K562 (cell line): Measurements from ENCODE around the gene IGFBPL1. TPM values are rescaled to one million over a fixed set of nuclear protein-coding genes. Genes with fewer than 3 reads are reported as not detected.

Experiments used
- ATAC-seq: fragments of 200-7000 bp; cut with Tn5 transposase; 3 replicates; pipeline ENCODE4 v1.9.1; 2020; ENCODE audit warnings: moderate library complexity
- BruUV-seq: library from RNA; stranded (reverse); fragments of 400-500 nt; replicated peaks from 2 replicates; lab custom pipeline; 2021; lab: Mats Ljungman, UMichigan
- CTCF ChIA-PET: fragments of 300-600 bp; formaldehyde crosslinking; extraction: SDS; loops from one replicate; lab custom pipeline; 2021; ENCODE audit warnings: low intra/inter-chr PET ratio; lab: Yijun Ruan, JAX
- POLR2A ChIA-PET: fragments of 300-600, 350-650 bp; sonication (Branson Sonifier 250); formaldehyde crosslinking; extraction: SDS; loops from one replicate; lab custom pipeline; 2021; ENCODE audit warnings: antibody characterized with exemption, inconsistent platforms; lab: Yijun Ruan, JAX
- DNase-seq, 4 experiments: peaks; one replicate each; pipeline versions ENCODE4 v3.0.0 to v3.0.0-alpha.2; 2011 to 2018; ENCODE audit warnings: low spot score in 3 of 4, mixed read lengths in 3 of 4; ENCODE audit errors: extremely low read depth in 1 of 4
- FAIRE-seq: peaks from 2 replicates; lab custom pipeline; 2011; peaks lifted over from hg19 to GRCh38; lab: Jason Lieb, UNC
- H2AFZ ChIP-seq: 2 replicates; pipeline ENCODE4 v1.6.0; 2011; ENCODE audit warnings: low read depth, low read length, control low read depth, inconsistent platforms
- H3K27ac ChIP-seq: fragments of 200-600 bp; 3 replicates; pipeline ENCODE4 v1.8.0; 2011; ENCODE audit warnings: low read depth, mild to moderate bottlenecking, control low read depth, inconsistent platforms, low read length, moderate library complexity, mixed read lengths; ENCODE audit errors: extremely low read depth
- H3K27me3 ChIP-seq, 2 experiments: fragments of 300-600 bp in 1 of 2; 2 replicates in 1 of 2; 3 replicates in 1 of 2; pipeline versions ENCODE4 v1.6.0 to v1.8.0; 2011; ENCODE audit warnings: inconsistent platforms in 2 of 2, low read length in 2 of 2, mild to moderate bottlenecking in 1 of 2, mixed read lengths in 1 of 2, moderate library complexity in 1 of 2; ENCODE audit not compliant: control insufficient read depth in 2 of 2, insufficient read depth in 2 of 2
- H3K36me3 ChIP-seq: fragments of 300-600 bp; 3 replicates; pipeline ENCODE4 v1.8.0; 2011; ENCODE audit warnings: mild to moderate bottlenecking, low read length, inconsistent platforms; ENCODE audit not compliant: control insufficient read depth, insufficient read depth
- H3K4me1 ChIP-seq, 2 experiments: fragments of 200-600 bp in 1 of 2; replicated peaks in 1 of 2; 2 replicates in 1 of 2; 3 replicates in 1 of 2; pipeline versions ENCODE4 v1.5.1 to v1.8.0; 2011; ENCODE audit warnings: inconsistent platforms in 2 of 2, low read length in 2 of 2, mild to moderate bottlenecking in 1 of 2, mixed read lengths in 1 of 2, moderate library complexity in 1 of 2; ENCODE audit not compliant: control insufficient read depth in 2 of 2, insufficient read depth in 2 of 2
- H3K4me2 ChIP-seq: 2 replicates; pipeline ENCODE4 v1.6.1; 2011; ENCODE audit warnings: low read length, control low read depth, inconsistent platforms, mixed read lengths; ENCODE audit not compliant: insufficient read depth
- H3K4me3 ChIP-seq: fragments of 200-600 bp; sonication (generic), shearing (Covaris generic); 2 replicates; pipeline ENCODE4 v1.5.1; 2016; ENCODE audit warnings: control low read depth, inconsistent platforms
- H3K79me2 ChIP-seq: fragments of 200-600 bp; 3 replicates; pipeline ENCODE4 v1.8.0; 2011; ENCODE audit warnings: low read length, inconsistent platforms; ENCODE audit not compliant: control insufficient read depth, insufficient read depth
- H3K9ac ChIP-seq, 2 experiments: 2 replicates each; pipeline versions ENCODE4 v1.6.0 to v1.6.1; 2011; ENCODE audit warnings: low read depth in 2 of 2, low read length in 2 of 2, control low read depth in 1 of 2, inconsistent platforms in 1 of 2, mild to moderate bottlenecking in 1 of 2, mixed read lengths in 1 of 2; ENCODE audit not compliant: insufficient read depth in 1 of 2
- H3K9me1 ChIP-seq: one replicate; pipeline ENCODE4 v1.6.0; 2011; ENCODE audit warnings: inconsistent platforms, mild to moderate bottlenecking, low read length, moderate library complexity; ENCODE audit not compliant: control insufficient read depth, insufficient read depth
- H3K9me3 ChIP-seq: replicated peaks from 2 replicates; pipeline ENCODE4 v1.5.1; 2011; ENCODE audit warnings: low read depth, low read length, inconsistent platforms; ENCODE audit not compliant: control insufficient read depth, insufficient read depth
- H4K20me1 ChIP-seq: replicated peaks from 2 replicates; pipeline ENCODE4 v1.6.1; 2011; ENCODE audit warnings: low read length, inconsistent platforms, mixed read lengths; ENCODE audit not compliant: control insufficient read depth, insufficient read depth
- ARHGAP35 ChIP-seq: fragments of 450-650 bp; IDR thresholded peaks from 2 replicates; pipeline ENCODE4 v1.6.1; 2018; ENCODE audit not compliant: partially characterized antibody
- ELF4 ChIP-seq: fragments of 450-650 bp; formaldehyde crosslinking; IDR thresholded peaks from 2 replicates; pipeline ENCODE4 v1.4.0; 2022; ENCODE audit warnings: missing genetic modification characterization
- GATA2 ChIP-seq: sonication (generic); formaldehyde crosslinking; IDR thresholded peaks from 2 replicates; pipeline ENCODE4 v1.4.0; 2020; ENCODE audit warnings: mild to moderate bottlenecking, missing genetic modification reagents
- KLF13 ChIP-seq: fragments of 450-650 bp; IDR thresholded peaks from 2 replicates; pipeline ENCODE4 v1.6.1; 2016; ENCODE audit warnings: missing genetic modification characterization, low read depth, mild to moderate bottlenecking, missing compliant biosample characterization, moderate library complexity, borderline replicate concordance
- MCM2 ChIP-seq: fragments of 450-650 bp; IDR thresholded peaks from 2 replicates; pipeline ENCODE4 v1.6.1; 2017; ENCODE audit warnings: low read depth, mild to moderate bottlenecking
- MCM5 ChIP-seq: fragments of 450-650 bp; IDR thresholded peaks from 2 replicates; pipeline ENCODE4 v1.6.1; 2016; ENCODE audit warnings: low read depth
- NCOA1 ChIP-seq: fragments of 450-650 bp; IDR thresholded peaks from 2 replicates; pipeline ENCODE4 v1.6.1; 2016; ENCODE audit warnings: low read depth
- PCBP1 ChIP-seq: fragments of 200-400 bp; formaldehyde crosslinking; IDR thresholded peaks from 2 replicates; pipeline ENCODE4 v1.6.1; 2018; ENCODE audit warnings: mild to moderate bottlenecking, low read depth, low read length; ENCODE audit not compliant: poor library complexity, severe bottlenecking
- PCBP2 ChIP-seq: fragments of 200-400 bp; formaldehyde crosslinking; IDR thresholded peaks from 2 replicates; pipeline ENCODE4 v1.6.1; 2018; ENCODE audit warnings: low read length, low read depth, mild to moderate bottlenecking, moderate library complexity; ENCODE audit not compliant: poor library complexity, severe bottlenecking
- PYGO2 ChIP-seq: fragments of 450-650 bp; IDR thresholded peaks from 2 replicates; pipeline ENCODE4 v1.6.1; 2016; ENCODE audit warnings: mild to moderate bottlenecking, missing genetic modification characterization, moderate library complexity, missing compliant biosample characterization
- RUNX1 ChIP-seq: sonication (generic); IDR thresholded peaks from 2 replicates; pipeline ENCODE4 v1.6.1; 2016; ENCODE audit warnings: antibody characterized with exemption, low read depth
- SRF ChIP-seq, 2 experiments: fragments of 250-450, 450-650 bp in 1 of 2; sonication (Bioruptor Pico) in 1 of 2; sonication (generic) in 1 of 2; formaldehyde crosslinking; IDR thresholded peaks; 2 replicates each; pipeline versions ENCODE4 v1.5.0 to v1.5.1; 2020 to 2022; ENCODE audit warnings: mild to moderate bottlenecking in 1 of 2, missing genetic modification reagents in 1 of 2
- ZNF140 ChIP-seq: fragments of 250-450 bp; sonication (Bioruptor Pico); IDR thresholded peaks from 2 replicates; pipeline ENCODE4 v1.8.0; 2021; ENCODE audit warnings: moderate library complexity, mild to moderate bottlenecking, inconsistent platforms
- ZNF408 ChIP-seq: fragments of 250-450 bp; sonication (Bioruptor Pico); IDR thresholded peaks from 2 replicates; pipeline ENCODE4 v1.4.0; 2020; ENCODE audit warnings: low read depth, mild to moderate bottlenecking, moderate library complexity
- ZNF431 ChIP-seq: sonication (generic); formaldehyde crosslinking; IDR thresholded peaks from 2 replicates; pipeline ENCODE4 v1.8.0; 2022; ENCODE audit warnings: mild to moderate bottlenecking, missing genetic modification reagents
- ZNF507 ChIP-seq: conservative IDR thresholded peaks from 2 replicates; pipeline ENCODE4 v1.6.1; 2017; ENCODE audit warnings: missing genetic modification characterization, missing compliant biosample characterization
- WGBS: fragments of 100-300 bp; shearing (Covaris generic); methylation state at CpG from one replicate; pipeline ENCODE4 v1.1.6; 2016; ENCODE audit warnings: low coverage, mixed read lengths; ENCODE audit not compliant: insufficient coverage; ENCODE audit errors: missing lambda C conversion rate; 5-methylcytosine and 5-hydroxymethylcytosine counted together
- in situ Hi-C: fragments of 300-500 bp; cut with MboI; formaldehyde crosslinking; loops from 4 replicates; pipeline ENCODE4 v1.15.0; 2018; ENCODE audit warnings: inconsistent platforms, mixed read lengths
- intact Hi-C: fragments of 100-400 bp; cut with micrococcal nuclease; formaldehyde crosslinking; loops from 2 replicates; pipeline ENCODE4 v1.14.2; 2022
- polyA plus RNA-seq, 8 experiments: library from polyadenylated mRNA; depleted of rRNA in 4 of 8; stranded (reverse) in 5 of 8; unstranded in 3 of 8; fragments of >200 nt; fragmentation: Nextera tagmentation in 2 of 8; fragmentation: Illumina TruSeq in 1 of 8; extraction: Ambion mirVana in 2 of 8; extraction: Trizol in 1 of 8; gene quantifications; 2 replicates each; pipeline versions ENCODE4 v1.2.1 to v1.2.3, GENCODE V29; 2011 to 2014; ENCODE audit warnings: inconsistent platforms in 1 of 8, missing spikeins in 1 of 8
- total RNA-seq, 7 experiments: library from RNA; depleted of rRNA in 6 of 7; stranded (reverse); fragments of >200 nt in 6 of 7; fragmentation: Illumina TruSeq in 2 of 7; extraction: Trizol in 2 of 7; gene quantifications; 2 replicates each; pipeline versions ENCODE4 v1.2.1 to v1.2.3, GENCODE V29; 2011 to 2021; ENCODE audit warnings: low replicate concordance in 1 of 7
- TF ChIP-seq, protein P1 (sequence below): fragments of 200-800 bp; sonication (Bioruptor generic); IDR thresholded peaks from 2 replicates; pipeline ENCODE4 v1.6.1; 2016; ENCODE audit warnings: missing genetic modification characterization, missing compliant biosample characterization

IGFBPL1 gene
- total and polyA plus RNA-seq, 9 of the 15 experiments (the other 6 are each of a cell fraction or from before 2014, with no cell fraction given) = not detected

DNA sequence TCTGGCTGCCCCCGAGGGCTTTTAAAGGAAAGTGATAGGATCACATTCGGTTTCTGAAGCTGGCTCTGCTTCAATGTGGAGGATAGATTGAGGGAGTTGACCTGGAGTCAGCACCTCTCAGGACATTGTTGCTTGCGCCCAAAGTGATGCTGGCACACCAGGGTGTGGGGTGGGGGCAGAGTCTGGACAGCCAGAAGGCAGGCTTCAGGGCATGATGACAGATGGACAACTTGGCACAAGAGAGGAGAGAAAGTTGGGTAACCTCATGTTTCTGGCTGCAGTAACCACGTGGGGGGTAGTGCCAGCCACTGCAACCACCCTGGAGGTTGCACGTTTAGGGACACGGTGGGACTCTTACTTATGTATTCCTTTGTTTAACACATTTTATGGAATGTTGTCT is 22.3 kb downstream of the IGFBPL1 start:
- CTCF ChIA-PET = interaction anchor here (2.0 to 4.4 kb wide), 2 partner anchors 31 to 488 kb away, joined by 10 to 113 read pairs; no protein-coding TSS in a partner anchor
- in situ Hi-C loops = no loop called here
- intact Hi-C loops = loop anchor here (2.0 kb wide), 1 partner anchor 67 kb away; no protein-coding TSS in a partner anchor

More for the DNA sequence above, 22.3 kb downstream of the IGFBPL1 start:
- Histone ChIP-seq H3K9me1 (no peaks in the 10 kb centered on the region), H2AFZ (no peak overlapping the region), H3K27ac (no peak overlapping the region), H3K9ac (no peak overlapping the region), H4K20me1 (peaks cover 1% of the 10 kb centered on the region), H3K27me3 (peaks cover 33 to 50% of the 10 kb centered on the region in 2 experiments), H3K4me3 (no peak overlapping the region), H3K9me3 (no peaks in the 10 kb centered on the region), H3K4me2 (no peak overlapping the region), H3K36me3 (peaks cover 17% of the 10 kb centered on the region; the same call in 2 of the 3 replicates), H3K79me2 (no peaks in the 10 kb centered on the region), H3K4me1 (no peaks in the 10 kb centered on the region; a peak in 2 of 5 replicates)
- TF ChIP-seq ZNF507 (no peak), ZNF431 (CRISPR knock-in tag) (no peak), NCOA1 (no peak), SRF (CRISPR knock-in tag; IDR thresholded peaks at IDR 0.05) (no peak), ZNF140 (no peak), PCBP2 (no peak), RUNX1 (no peak), ZNF408 (CRISPR knock-in tag) (no peak), ARHGAP35 (no peak), MCM2 (no peak), PCBP1 (no peak), MCM5 (no peak), ELF4 (CRISPR knock-in tag) (no peak), KLF13 (tag) (no peak), PYGO2 (tag) (no peak), GATA2 (CRISPR knock-in tag) (no peak)
- TF ChIP-seq, protein P1, sequence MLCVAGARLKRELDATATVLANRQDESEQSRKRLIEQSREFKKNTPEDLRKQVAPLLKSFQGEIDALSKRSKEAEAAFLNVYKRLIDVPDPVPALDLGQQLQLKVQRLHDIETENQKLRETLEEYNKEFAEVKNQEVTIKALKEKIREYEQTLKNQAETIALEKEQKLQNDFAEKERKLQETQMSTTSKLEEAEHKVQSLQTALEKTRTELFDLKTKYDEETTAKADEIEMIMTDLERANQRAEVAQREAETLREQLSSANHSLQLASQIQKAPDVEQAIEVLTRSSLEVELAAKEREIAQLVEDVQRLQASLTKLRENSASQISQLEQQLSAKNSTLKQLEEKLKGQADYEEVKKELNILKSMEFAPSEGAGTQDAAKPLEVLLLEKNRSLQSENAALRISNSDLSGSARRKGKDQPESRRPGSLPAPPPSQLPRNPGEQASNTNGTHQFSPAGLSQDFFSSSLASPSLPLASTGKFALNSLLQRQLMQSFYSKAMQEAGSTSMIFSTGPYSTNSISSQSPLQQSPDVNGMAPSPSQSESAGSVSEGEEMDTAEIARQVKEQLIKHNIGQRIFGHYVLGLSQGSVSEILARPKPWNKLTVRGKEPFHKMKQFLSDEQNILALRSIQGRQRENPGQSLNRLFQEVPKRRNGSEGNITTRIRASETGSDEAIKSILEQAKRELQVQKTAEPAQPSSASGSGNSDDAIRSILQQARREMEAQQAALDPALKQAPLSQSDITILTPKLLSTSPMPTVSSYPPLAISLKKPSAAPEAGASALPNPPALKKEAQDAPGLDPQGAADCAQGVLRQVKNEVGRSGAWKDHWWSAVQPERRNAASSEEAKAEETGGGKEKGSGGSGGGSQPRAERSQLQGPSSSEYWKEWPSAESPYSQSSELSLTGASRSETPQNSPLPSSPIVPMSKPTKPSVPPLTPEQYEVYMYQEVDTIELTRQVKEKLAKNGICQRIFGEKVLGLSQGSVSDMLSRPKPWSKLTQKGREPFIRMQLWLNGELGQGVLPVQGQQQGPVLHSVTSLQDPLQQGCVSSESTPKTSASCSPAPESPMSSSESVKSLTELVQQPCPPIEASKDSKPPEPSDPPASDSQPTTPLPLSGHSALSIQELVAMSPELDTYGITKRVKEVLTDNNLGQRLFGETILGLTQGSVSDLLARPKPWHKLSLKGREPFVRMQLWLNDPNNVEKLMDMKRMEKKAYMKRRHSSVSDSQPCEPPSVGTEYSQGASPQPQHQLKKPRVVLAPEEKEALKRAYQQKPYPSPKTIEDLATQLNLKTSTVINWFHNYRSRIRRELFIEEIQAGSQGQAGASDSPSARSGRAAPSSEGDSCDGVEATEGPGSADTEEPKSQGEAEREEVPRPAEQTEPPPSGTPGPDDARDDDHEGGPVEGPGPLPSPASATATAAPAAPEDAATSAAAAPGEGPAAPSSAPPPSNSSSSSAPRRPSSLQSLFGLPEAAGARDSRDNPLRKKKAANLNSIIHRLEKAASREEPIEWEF = no peak
- BruUV-seq = no TSS peak
- WGBS = 6% methylated on average over 6 of the region's 6 CpGs
- FAIRE-seq = no peak
- DNase-seq = no peak
- POLR2A ChIA-PET = interaction anchor here (0.6 kb wide), 1 partner anchor 299 kb away, joined by 3 read pairs; no protein-coding TSS in a partner anchor
- no peak for ATAC-seq
